Fibroblast of lung (primary cell): ENCODE data around the gene ASCC3.

ENCODE experiments used
- EZH2 ChIP-seq: IDR thresholded peaks from 2 replicates; pipeline ENCODE4 v1.5.1; 2012; ENCODE audit warnings: low read length, control low read depth, mild to moderate bottlenecking; ENCODE audit errors: missing control alignments
- TF ChIP-seq, protein P1 (sequence below), 2 donors: IDR thresholded peaks in 1 of 2; conservative IDR thresholded peaks in 1 of 2; 1 replicate in 1 of 2; 2 replicates in 1 of 2; pipeline ENCODE4 v1.5.1; 2011 to 2012; ENCODE audit warnings: low read length in 2 of 2, control low read depth in 1 of 2, inconsistent platforms in 1 of 2, low read depth in 1 of 2, mild to moderate bottlenecking in 1 of 2

DNA sequence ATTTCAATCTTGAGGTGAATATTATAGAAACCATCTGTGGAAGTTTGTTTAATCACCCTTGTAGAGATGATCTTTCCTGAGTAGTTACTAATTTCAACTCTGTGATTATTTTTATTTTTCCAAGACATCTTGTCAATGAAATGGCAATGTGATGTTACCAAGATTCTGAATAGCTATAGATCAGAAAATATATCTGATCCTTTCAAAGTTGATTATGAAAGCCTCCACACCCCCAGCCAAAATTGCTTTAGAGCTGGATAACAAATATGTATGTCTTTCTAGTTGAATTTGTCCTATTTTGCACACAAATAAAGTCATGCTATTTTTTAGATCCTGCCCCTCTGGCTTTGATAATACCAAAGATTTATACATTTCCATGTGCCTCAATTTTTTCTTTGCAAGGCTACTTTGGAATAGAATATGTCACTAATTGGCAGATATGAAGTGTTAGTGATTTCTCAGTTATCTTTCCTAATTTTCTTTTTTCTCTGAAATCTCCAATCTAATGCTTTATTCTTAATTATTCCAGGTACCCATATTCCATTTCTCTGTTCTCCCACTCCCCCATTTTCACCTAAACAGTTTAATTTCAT lies 421.4 kb downstream of the ASCC3 start:
- TF ChIP-seq, protein P1, sequence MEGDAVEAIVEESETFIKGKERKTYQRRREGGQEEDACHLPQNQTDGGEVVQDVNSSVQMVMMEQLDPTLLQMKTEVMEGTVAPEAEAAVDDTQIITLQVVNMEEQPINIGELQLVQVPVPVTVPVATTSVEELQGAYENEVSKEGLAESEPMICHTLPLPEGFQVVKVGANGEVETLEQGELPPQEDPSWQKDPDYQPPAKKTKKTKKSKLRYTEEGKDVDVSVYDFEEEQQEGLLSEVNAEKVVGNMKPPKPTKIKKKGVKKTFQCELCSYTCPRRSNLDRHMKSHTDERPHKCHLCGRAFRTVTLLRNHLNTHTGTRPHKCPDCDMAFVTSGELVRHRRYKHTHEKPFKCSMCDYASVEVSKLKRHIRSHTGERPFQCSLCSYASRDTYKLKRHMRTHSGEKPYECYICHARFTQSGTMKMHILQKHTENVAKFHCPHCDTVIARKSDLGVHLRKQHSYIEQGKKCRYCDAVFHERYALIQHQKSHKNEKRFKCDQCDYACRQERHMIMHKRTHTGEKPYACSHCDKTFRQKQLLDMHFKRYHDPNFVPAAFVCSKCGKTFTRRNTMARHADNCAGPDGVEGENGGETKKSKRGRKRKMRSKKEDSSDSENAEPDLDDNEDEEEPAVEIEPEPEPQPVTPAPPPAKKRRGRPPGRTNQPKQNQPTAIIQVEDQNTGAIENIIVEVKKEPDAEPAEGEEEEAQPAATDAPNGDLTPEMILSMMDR (conservative IDR thresholded peaks at IDR 0.05 in 1 of 2, IDR thresholded peaks at IDR 0.05 in 1 of 2; ENCODE audit: low read depth in 1 of 2, low read length in 2 of 2): no peak
- no peak for TF ChIP-seq EZH2
